Measurements from ENCODE around the gene HOXD8.

DNA sequence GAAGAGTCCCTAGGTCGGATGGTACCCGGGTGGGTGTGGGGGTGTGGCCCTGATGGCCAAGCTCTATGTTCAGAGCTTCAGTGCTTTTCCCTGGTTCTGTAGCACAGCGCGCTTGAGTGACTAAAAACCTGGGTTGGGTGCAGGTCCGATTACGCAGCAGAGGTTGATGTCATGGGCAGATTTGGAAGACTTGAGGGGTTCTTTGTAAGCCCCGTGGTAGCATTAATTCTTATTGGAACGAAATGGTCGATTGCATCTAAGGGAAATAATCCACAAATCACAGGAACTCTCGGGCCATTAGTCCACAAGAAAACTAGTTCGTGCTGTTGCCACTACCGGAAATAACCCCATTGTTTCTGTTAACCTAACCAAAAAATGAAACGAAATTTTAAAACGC lies 9.0 kb downstream of the HOXD8 start:
- TF ChIP-seq, protein P1, sequence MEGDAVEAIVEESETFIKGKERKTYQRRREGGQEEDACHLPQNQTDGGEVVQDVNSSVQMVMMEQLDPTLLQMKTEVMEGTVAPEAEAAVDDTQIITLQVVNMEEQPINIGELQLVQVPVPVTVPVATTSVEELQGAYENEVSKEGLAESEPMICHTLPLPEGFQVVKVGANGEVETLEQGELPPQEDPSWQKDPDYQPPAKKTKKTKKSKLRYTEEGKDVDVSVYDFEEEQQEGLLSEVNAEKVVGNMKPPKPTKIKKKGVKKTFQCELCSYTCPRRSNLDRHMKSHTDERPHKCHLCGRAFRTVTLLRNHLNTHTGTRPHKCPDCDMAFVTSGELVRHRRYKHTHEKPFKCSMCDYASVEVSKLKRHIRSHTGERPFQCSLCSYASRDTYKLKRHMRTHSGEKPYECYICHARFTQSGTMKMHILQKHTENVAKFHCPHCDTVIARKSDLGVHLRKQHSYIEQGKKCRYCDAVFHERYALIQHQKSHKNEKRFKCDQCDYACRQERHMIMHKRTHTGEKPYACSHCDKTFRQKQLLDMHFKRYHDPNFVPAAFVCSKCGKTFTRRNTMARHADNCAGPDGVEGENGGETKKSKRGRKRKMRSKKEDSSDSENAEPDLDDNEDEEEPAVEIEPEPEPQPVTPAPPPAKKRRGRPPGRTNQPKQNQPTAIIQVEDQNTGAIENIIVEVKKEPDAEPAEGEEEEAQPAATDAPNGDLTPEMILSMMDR (IDR thresholded peaks at IDR 0.05; ENCODE audit: insufficient read depth, low read depth, low read length) = no peak
- TF ChIP-seq EZH2 (IDR thresholded peaks at IDR 0.05; ENCODE audit: insufficient read depth, low read length) = no peak
